Iris pigment epithelial cell (primary cell): ENCODE measurements around the gene MSL2.
"Not testable (repeated sequence)": the region's sequence is repeated elsewhere in the genome, so short reads cannot be mapped to it uniquely, and the experiment has no call there.

Experiments used
- DNase-seq: peaks from one replicate; pipeline ENCODE4 v3.0.0-alpha.2; 2011; ENCODE audit warnings: low read depth

MSL2 gene

GRCh38 chr3:136146981-136147729, 49.0 kb downstream of the MSL2 start:
- DNase-seq = no peak

- DNase-seq = not testable (repeated sequence)
Observed at GRCh38 chr3:136144397-136144796, 51.7 kb downstream of the MSL2 start.

- peak; percentile 88 for DNase-seq
Observed at GRCh38 chr3:136142592-136142991, 53.5 kb downstream of the MSL2 start.

GRCh38 chr3:136141891-136142290, 54.2 kb downstream of the MSL2 start:
- DNase-seq = no peak

GRCh38 chr3:136141291-136141785, 54.8 kb downstream of the MSL2 start:
- no peak for DNase-seq

GRCh38 chr3:136136454-136136853, 59.7 kb downstream of the MSL2 start:
- no peak for DNase-seq

- no peak for DNase-seq
Observed at GRCh38 chr3:136135039-136135802, 60.9 kb downstream of the MSL2 start.

GRCh38 chr3:136134091-136134490, 62.0 kb downstream of the MSL2 start:
- no peak for DNase-seq

- DNase-seq = not testable (repeated sequence)
Observed at GRCh38 chr3:136131647-136132046, 64.5 kb downstream of the MSL2 start.

- DNase-seq = peak; percentile 58
Observed at GRCh38 chr3:136122006-136122405, 74.1 kb downstream of the MSL2 start.

GRCh38 chr3:136120373-136121348, 75.5 kb downstream of the MSL2 start:
- DNase-seq = peak; percentile 31

- DNase-seq = not testable (repeated sequence)
Observed at GRCh38 chr3:136119783-136120182, 76.4 kb downstream of the MSL2 start.

GRCh38 chr3:136119332-136119731, 76.8 kb downstream of the MSL2 start:
- not testable (repeated sequence) for DNase-seq

GRCh38 chr3:136114421-136114820, 81.7 kb downstream of the MSL2 start:
- peak; percentile 78 for DNase-seq

- no peak for DNase-seq
Observed at GRCh38 chr3:136110481-136110880, 85.7 kb downstream of the MSL2 start.

- no peak for DNase-seq
Observed at GRCh38 chr3:136109499-136109898, 86.6 kb downstream of the MSL2 start.

GRCh38 chr3:136106101-136106500, 90.0 kb downstream of the MSL2 start:
- no peak for DNase-seq

GRCh38 chr3:136105044-136105443, 91.1 kb downstream of the MSL2 start:
- no peak for DNase-seq
